Suppressor macrophage (primary cell): ENCODE data around the gene DNAH6.

Experiments
- DNase-seq, 4 experiments: peaks; one replicate each; pipeline ENCODE4 v3.0.0-alpha.2; 2020 to 2022

The DNAH6 gene

GRCh38 chr2:84805250-84805958 is 289.1 kb downstream of the DNAH6 start:
- no peak for DNase-seq

DNA sequence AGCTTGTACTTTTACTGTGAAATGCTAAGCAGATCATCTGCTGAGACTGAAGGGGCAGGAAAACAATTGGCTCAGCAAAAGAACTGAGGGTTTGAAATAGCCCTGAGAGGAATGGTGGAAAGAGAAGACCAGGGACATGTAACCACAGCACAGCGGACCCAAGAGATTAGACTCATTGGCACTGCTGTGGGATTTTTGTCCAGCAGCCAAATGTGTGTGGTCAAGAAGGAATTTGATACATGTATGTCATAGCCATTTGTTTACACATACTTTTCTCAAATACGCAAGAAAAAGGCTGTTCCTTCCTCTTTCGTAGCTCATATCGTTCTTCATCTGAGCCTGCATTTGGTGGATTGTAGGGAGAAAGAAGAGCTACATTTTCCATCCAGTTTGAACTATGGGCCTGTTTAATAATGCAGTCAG is 290.8 kb downstream of the DNAH6 start:
- DNase-seq: peak; percentile 16 to 59 (median 28)

GRCh38 chr2:84808279-84808678 is 292.0 kb downstream of the DNAH6 start:
- no peak for DNase-seq

DNA sequence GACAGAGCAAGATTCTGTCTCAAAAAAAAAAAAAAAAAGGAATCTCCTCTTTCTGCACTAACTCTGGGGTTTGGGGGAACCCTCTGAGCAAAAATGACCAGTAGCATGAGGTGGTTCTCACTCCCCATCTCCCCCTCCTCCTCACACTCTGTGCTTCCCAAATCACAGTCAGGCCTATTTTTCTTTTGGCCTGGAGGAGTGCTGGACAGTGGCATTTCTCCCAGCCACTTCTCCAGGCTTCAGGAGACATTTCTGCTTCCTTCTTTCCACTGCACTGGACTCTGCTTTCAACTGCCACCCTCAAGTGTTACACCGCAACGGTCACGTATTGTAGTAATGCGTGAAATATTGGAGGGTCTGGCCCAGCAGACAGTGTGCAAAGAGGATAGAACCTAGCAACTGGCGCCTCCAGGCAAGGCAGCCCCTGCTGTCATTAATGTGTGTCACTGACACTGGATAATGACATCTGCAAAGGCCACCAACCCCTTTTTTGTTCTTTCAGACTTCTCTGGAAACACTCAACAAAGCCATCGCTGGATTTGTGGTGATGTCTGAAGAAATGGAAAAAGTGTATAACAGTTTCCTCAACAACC is 295.6 kb downstream of the DNAH6 start:
- no peak for DNase-seq

GRCh38 chr2:84815146-84815545 is 298.8 kb downstream of the DNAH6 start:
- DNase-seq: no peak

DNA sequence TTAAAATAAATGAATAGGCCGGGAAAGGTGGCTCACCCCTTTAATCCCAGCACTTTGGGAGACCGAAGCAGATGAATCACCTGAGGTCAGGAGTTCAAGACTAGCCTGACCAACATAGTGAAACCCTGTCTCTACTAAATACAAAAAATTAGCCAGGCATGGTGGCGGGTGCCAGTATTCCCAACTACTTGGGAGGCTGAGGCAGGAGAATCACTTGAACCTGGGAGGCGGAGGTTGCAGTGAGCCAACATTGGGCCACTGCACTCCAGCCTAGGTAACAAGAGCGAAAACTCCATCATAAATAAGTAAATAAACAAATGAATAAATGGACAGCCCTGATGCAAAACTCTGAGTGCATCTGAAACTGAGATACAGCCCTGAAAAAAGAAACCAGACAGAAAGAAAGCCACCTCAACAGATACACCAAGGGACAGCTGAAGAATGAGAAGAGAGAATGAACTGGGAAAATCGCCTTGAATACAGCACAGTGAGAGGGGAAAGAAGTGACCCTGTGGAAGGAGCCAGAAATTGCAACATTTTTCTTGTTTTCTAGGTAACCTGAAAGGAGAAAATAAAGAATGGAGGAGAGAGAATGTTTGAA is 300.2 kb downstream of the DNAH6 start:
- no peak for DNase-seq

- no peak for DNase-seq
These were observed 300.9 kb downstream of the DNAH6 start for GRCh38 chr2:84817239-84817655.

GRCh38 chr2:84821806-84822205 is 305.5 kb downstream of the DNAH6 start:
- no peak for DNase-seq

DNA sequence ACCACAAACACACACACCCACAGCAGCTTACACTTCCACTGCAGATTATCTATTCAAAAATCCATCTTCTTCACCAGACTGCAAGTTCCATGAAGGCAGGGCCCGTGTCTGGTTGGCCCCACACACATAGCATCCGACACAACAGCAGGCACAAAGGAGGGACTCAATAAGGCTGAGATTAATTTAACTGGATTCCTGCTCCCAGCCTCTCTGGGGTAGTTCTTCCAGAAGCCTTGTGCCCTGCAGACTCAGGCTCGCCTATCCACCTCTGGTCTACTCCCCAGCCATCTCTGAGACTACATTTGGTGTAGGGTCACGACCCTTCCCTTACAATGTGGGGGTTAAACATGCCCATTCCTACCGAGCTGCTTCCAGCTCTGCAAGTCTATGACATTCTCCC is 306.9 kb downstream of the DNAH6 start:
- no peak for DNase-seq

GRCh38 chr2:84823788-84824187 is 307.5 kb downstream of the DNAH6 start:
- no peak for DNase-seq

GRCh38 chr2:84827978-84828575 is 311.8 kb downstream of the DNAH6 start:
- DNase-seq: no peak

DNA sequence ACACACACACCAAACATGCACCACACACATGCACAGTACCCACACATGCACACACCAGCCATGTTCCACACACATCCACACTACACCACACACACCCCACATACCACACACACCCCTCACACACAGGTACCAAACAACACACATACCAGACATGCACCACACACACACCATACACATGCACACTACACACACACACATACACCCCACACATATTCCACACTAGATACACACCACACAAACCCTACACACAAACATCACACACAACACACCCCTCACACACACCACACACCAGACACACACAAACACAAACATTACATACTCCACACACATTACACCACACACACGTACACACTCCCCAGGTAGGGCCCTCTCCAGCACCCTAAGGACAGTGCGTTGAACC is 313.4 kb downstream of the DNAH6 start:
- no peak for DNase-seq

- peak; percentile 87 to 93 (median 92) for DNase-seq
These were observed 313.8 kb downstream of the DNAH6 start for GRCh38 chr2:84830095-84830494.

- DNase-seq: no peak
These were observed 314.6 kb downstream of the DNAH6 start for GRCh38 chr2:84830758-84831500.

GRCh38 chr2:84832772-84833461 is 316.6 kb downstream of the DNAH6 start:
- peak; percentile 81 to 91 (median 88) for DNase-seq

DNA sequence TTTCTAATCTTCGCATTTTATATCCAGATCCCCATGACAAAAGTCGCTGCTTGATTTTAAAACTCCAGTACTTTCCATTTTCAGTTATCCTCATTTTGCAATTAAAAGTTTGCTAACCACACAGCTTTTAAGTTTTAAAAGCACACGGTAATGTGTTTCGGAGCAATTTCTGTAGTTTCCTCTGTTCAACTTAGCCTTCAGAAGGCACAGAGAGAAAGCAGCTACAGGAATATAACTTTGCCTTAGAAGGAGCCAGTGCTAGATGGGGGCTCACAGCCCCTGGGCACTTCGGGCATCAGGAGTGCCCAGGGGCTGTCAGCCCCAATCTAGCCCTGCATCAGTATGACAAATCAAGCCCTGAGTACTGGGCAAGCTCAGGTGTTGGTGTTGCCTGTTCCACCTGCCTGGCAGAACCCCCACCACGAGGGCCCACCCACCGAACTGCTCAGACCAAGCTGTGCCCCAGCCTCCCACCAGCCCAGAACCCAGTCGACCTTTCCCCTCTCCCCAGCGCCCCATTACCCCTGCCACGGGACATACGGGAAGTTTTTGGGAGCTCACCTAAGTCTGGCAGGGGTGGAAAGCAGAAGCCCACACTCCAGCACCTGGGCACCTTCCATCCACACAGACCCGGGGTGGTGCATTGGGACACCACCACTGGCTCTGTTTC is 317.3 kb downstream of the DNAH6 start:
- no peak for DNase-seq

GRCh38 chr2:84836215-84836614 is 319.9 kb downstream of the DNAH6 start:
- DNase-seq: no peak

GRCh38 chr2:84838434-84839145 is 322.3 kb downstream of the DNAH6 start:
- no peak for DNase-seq

DNA sequence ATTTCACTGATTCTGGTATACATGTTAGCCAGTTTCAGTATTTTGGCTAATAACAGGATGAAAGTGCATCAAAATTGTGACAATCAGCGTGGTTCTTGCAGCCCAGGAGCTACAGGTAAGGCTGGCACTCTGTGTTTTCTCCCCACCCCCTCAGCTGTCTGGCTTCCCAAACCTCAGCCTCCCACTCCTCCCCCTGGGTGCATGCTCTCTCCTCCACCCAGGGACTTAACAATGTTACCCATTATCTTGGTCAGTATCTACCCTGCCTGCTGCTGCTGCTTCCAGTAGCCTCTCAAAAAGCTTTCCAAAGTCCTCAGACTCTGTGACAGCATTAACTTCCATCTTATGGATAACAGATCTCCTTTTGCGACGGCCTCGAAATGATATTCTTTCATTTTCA is 323.6 kb downstream of the DNAH6 start:
- no peak for DNase-seq

GRCh38 chr2:84840306-84840705 is 324.0 kb downstream of the DNAH6 start:
- peak in 1 of 4 experiments; percentile 8 for DNase-seq

- DNase-seq: no peak
These were observed 325.3 kb downstream of the DNAH6 start for GRCh38 chr2:84841577-84841976.
